Muscle of leg (tissue), 11 donors: Measurements from ENCODE around the gene LRTM2. TPM values are rescaled to one million over a fixed set of nuclear protein-coding genes. Genes with fewer than 3 reads are reported as not detected.
A peak's percentile ranks its signal among the peaks of the same experiment; 100 is the strongest.

Source experiments
- DNase-seq: peaks from one replicate; pipeline ENCODE4 v3.0.0; 2013
- H3K27ac ChIP-seq: one replicate; pipeline ENCODE4 v1.5.1; 2013; ENCODE audit warnings: mild to moderate bottlenecking, low read length, control low read depth
- H3K27me3 ChIP-seq: one replicate; pipeline ENCODE4 v1.6.1; 2013; ENCODE audit warnings: low read length; ENCODE audit not compliant: control insufficient read depth, insufficient read depth
- H3K36me3 ChIP-seq: one replicate; pipeline ENCODE4 v1.6.1; 2013; ENCODE audit warnings: low read length; ENCODE audit not compliant: control insufficient read depth, insufficient read depth
- H3K4me1 ChIP-seq: one replicate; pipeline ENCODE4 v1.6.1; 2013; ENCODE audit warnings: low read length; ENCODE audit not compliant: control insufficient read depth, insufficient read depth
- H3K4me3 ChIP-seq: one replicate; pipeline ENCODE4 v1.5.1; 2013; ENCODE audit warnings: low read length, control low read depth
- H3K9me3 ChIP-seq: replicated peaks from 2 replicates; pipeline ENCODE4 v1.6.1; 2013; ENCODE audit warnings: low read depth, low read length; ENCODE audit not compliant: control insufficient read depth
- WGBS: methylation state at CpG from one replicate; pipeline ENCODE4 v1.1.5; 2013; ENCODE audit warnings: missing lambda C conversion rate; ENCODE audit not compliant: insufficient coverage; 5-methylcytosine and 5-hydroxymethylcytosine counted together
- polyA plus RNA-seq, 8 donors: library from polyadenylated mRNA; unstranded; fragments of 120-200 nt; gene quantifications; one replicate each; pipeline versions ENCODE4 v1.2.1 to v1.2.3, GENCODE V29; 2013; ENCODE audit warnings: inconsistent platforms in 1 of 8, low replicate concordance in 1 of 8; ENCODE audit not compliant: insufficient read length in 8 of 8, insufficient read depth in 1 of 8
- total RNA-seq: library from RNA; stranded (reverse); fragments of 120-200 nt; gene quantifications from one replicate; pipeline ENCODE4 v1.2.4, GENCODE V29; 2013

The LRTM2 gene
- total and polyA plus RNA-seq, 9 donors: 0.09 to 0.58 (median 0.21) TPM

DNA sequence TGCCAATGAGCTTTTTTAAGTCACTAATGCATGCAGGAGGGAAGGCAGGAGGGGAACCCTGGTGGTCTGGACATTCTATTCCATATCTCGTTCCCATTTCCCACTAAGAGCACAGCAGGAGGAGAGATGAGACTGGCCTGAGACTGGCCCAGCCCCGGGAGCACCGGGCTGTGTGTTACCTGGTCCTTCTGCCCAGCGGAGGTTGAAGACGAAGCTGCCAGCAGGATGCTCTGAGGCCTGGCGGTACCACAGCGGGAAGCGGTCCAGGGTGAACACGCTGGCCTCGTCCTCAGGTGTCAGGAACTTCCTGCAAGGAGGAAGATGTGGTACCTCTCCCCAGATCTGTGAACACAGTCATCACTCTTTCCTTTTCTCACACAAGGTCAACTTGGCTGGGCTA is 23.9 kb downstream of the LRTM2 start:
- no peak overlapping the region for H3K27ac ChIP-seq
- peaks cover 15% of the 10 kb centered on the region for H3K27me3 ChIP-seq
- H3K9me3 ChIP-seq: no peaks in the 10 kb centered on the region
- no peak for DNase-seq
- H3K36me3 ChIP-seq: no peaks in the 10 kb centered on the region
- no peak overlapping the region for H3K4me3 ChIP-seq
- H3K4me1 ChIP-seq: peaks cover 2% of the 10 kb centered on the region
- 73% methylated on average over 8 of the region's 10 CpGs for WGBS

DNA sequence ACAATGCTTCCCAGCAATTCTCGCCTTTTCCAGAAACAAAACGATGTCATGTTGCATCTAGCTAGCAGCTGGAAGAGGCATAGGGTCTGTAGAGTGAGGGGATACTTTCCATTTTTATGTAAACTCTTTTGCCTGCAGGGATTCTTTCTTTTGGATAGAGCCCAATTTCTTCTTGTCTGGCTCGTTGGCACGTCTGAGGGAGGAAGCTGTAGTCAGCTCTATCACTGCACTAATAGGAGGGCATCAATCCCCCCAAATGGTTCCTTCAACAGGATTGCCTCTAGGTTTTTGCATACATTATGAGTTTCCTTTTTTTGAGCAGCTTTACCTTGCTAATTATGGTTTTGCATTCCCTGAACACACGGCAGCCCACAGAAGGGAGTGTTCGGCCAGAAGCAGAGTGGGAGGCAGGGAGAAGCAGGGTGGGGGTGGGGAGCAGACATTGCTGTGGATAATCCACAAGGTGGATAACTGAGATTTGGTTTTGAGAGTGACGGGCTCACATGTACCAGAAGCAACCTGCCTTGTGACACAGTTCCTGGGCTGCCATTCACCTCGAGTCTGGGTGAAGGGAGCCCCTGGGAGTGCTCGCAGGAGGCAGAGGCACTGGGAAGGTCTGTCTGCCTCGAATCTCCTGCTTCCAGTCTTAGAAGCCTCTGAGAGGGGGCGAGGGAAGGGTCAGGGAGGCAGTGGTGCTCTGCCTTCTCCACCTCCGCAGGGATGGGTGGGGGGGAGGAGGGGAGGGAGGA is 24.5 kb downstream of the LRTM2 start:
- no peak overlapping the region for H3K27ac ChIP-seq
- 49% methylated on average over 8 of the region's 12 CpGs for WGBS
- H3K4me3 ChIP-seq: no peak overlapping the region
- no peaks in the 10 kb centered on the region for H3K36me3 ChIP-seq
- H3K27me3 ChIP-seq: peaks cover 15% of the 10 kb centered on the region
- H3K4me1 ChIP-seq: peaks cover 2% of the 10 kb centered on the region
- no peak for DNase-seq
- H3K9me3 ChIP-seq: no peaks in the 10 kb centered on the region

DNA sequence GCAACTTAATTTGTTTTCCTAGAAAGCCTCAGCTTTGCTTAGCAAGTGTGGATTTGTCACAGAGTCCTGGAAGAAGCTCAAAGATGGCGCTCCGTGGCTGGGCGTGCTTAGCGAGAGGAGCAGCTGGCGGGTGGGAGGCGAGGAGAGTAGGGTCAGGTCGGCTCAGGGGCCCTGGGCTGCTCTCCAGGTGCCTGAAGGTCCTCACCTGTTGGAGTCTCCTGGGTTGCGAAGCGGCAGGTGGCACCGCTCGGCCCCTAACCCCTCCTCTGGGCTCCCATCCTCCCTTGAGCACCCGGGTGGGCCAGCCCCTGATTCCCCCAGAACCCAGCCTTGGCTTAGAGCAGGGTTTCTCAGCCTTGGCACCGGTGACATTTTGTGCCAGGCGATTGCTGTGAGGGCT is 25.1 kb downstream of the LRTM2 start:
- no peaks in the 10 kb centered on the region for H3K9me3 ChIP-seq
- 81% methylated on average over 14 of the region's 14 CpGs for WGBS
- no peak overlapping the region for H3K27ac ChIP-seq
- no peaks in the 10 kb centered on the region for H3K36me3 ChIP-seq
- peaks cover 2% of the 10 kb centered on the region for H3K4me1 ChIP-seq
- no peak overlapping the region for H3K4me3 ChIP-seq
- H3K27me3 ChIP-seq: peaks cover 14% of the 10 kb centered on the region
- DNase-seq: no peak

DNA sequence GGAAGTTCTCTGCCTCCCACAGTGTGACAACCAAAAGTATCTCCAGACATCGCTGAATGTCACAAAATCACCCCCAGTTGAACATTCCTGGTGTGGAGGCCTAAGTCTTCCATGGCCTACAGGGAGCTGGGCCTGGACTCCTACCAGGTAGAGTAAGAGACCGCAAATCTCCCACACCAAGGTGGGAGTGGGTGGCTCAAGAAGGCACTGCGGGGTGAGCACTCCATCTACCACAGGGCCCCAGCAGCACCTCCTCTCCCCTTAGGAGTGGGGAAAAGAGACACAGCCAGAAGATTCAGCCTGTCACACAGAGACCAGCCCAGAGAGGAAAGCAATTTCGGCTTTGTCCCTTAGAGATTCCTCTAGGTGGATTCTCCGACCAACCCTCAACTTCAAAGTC is 25.5 kb downstream of the LRTM2 start:
- H3K4me3 ChIP-seq: no peak overlapping the region
- 92% methylated on average over 2 of the region's 5 CpGs for WGBS
- H3K36me3 ChIP-seq: no peaks in the 10 kb centered on the region
- H3K9me3 ChIP-seq: no peaks in the 10 kb centered on the region
- peaks cover 2% of the 10 kb centered on the region for H3K4me1 ChIP-seq
- DNase-seq: no peak
- H3K27me3 ChIP-seq: peaks cover 12% of the 10 kb centered on the region
- H3K27ac ChIP-seq: no peak overlapping the region

DNA sequence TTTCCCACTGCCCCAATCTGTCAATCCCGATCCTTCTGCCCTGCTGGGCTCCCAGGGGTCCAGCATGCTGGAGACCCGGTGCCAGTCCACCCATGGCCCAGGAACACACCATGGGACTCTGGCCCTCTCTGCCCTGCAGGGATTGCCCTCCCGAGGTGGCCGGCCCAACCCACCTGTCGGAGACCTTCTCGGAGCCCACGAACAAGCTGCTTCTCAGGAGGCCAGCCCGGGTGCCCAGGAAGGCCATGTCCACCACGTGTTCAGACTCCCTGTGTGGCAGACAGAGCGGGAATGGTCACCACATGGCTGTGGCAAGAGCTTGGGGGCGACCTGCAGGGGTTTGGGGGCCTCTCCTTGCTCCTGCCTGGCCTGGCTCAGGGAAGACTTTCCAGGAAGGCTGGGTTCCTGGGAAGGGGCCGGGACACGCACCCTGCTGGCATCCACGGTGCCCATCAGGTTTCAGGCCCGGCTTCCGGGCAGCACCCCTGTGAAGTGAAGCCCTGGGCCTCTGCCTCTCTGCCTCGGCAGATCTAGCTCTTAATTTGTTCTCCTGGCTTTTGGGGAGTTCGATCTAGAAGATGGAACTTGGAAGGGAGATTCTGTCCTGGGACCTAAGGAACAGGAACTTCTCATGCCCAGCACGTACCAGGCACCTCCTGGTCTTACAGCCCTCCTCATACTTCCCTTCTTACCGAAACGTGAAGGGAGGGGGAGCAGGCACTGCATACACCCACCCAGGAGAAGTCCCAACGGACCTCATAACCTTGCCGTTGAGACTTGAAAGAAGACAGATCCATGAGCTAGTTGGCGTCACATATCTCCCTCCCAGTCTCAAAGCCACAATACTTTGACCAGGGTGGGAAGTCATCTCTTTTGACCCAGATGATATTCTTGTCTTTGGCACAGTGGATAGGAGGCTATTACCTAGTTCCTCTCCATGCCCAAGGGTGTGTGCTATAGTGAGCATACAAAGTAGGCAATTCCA is 26.3 kb downstream of the LRTM2 start:
- DNase-seq: no peak
- Histone ChIP-seq H3K4me3 (no peak overlapping the region), H3K27ac (no peak overlapping the region), H3K4me1 (peaks cover 2% of the 10 kb centered on the region), H3K9me3 (no peaks in the 10 kb centered on the region), H3K27me3 (peaks cover 12% of the 10 kb centered on the region), H3K36me3 (no peaks in the 10 kb centered on the region)
- 85% methylated on average over 18 of the region's 24 CpGs for WGBS

DNA sequence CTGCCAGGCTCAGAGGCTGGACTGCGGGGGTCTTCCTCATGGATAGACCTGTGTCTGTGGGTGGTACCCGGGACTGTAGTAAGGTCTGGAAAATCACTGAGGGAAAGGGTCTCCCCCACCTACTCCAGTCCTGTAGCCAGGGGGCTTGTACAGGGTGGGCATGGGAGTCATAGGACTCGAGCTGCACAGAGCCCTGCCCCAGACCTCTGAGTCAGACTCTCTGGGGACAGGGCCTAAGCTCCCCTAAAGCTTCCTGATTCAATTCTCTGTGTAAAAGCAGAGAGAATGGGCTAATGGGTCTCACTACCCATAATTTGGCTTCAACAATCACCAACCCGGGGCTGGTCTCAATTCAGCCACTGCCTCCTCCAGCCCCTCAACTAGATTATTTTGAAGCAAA is 27.0 kb downstream of the LRTM2 start:
- DNase-seq: no peak
- H3K9me3 ChIP-seq: no peaks in the 10 kb centered on the region
- H3K36me3 ChIP-seq: no peaks in the 10 kb centered on the region
- WGBS: no CpG with 5 or more reads among the region's 4 CpGs
- H3K4me3 ChIP-seq: no peak overlapping the region
- peaks cover 8% of the 10 kb centered on the region for H3K27me3 ChIP-seq
- peaks cover 2% of the 10 kb centered on the region for H3K4me1 ChIP-seq
- H3K27ac ChIP-seq: no peak overlapping the region

DNA sequence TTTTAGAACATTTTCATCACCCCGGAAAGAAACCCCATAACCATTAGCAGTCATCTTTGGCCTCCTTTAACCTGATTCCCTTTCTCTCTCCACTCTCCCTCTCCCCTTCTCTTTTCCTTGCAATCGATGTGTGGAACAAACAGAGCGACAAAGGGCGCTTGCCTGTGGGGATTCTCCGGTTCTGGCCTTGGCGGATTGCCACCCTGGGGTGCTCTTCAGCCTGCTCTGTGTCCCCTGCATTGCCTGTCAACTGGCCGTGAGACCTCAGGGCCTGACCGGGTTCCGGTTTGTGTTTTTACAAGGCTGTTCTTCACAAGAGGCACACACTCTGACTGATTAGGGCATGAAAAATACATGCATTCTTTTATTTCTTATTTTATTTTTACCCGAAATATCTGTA is 27.8 kb downstream of the LRTM2 start:
- H3K27me3 ChIP-seq: peaks cover 6% of the 10 kb centered on the region
- no peaks in the 10 kb centered on the region for H3K9me3 ChIP-seq
- 68% methylated on average over 8 of the region's 10 CpGs for WGBS
- H3K27ac ChIP-seq: no peak overlapping the region
- H3K4me1 ChIP-seq: peaks cover 2% of the 10 kb centered on the region
- DNase-seq: no peak
- H3K36me3 ChIP-seq: no peaks in the 10 kb centered on the region
- H3K4me3 ChIP-seq: no peak overlapping the region

DNA sequence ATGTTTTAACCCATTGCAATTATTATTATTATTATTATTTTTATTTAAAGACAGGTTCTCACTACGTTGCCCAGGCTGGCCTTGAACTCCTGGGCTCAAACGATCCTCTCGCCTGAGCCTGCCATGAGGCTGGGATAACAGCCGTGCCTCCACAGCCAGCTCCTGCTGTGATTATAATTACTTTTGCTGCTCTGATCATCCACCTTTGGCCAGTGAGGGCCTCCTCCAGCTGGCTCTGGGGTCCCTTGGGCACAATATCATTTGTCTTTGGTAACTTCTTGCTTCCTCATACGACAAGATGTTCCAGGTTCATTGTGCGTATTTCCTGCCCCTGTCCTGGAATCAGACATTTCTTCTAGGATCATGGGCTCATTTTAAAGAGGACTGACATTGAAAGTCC is 28.4 kb downstream of the LRTM2 start:
- WGBS: 45% methylated on average over 6 of the region's 6 CpGs
- no peak overlapping the region for H3K4me3 ChIP-seq
- H3K4me1 ChIP-seq: peaks cover 2% of the 10 kb centered on the region
- no peaks in the 10 kb centered on the region for H3K36me3 ChIP-seq
- no peak overlapping the region for H3K27ac ChIP-seq
- no peak for DNase-seq
- peaks cover 3% of the 10 kb centered on the region for H3K27me3 ChIP-seq
- H3K9me3 ChIP-seq: no peaks in the 10 kb centered on the region

DNA sequence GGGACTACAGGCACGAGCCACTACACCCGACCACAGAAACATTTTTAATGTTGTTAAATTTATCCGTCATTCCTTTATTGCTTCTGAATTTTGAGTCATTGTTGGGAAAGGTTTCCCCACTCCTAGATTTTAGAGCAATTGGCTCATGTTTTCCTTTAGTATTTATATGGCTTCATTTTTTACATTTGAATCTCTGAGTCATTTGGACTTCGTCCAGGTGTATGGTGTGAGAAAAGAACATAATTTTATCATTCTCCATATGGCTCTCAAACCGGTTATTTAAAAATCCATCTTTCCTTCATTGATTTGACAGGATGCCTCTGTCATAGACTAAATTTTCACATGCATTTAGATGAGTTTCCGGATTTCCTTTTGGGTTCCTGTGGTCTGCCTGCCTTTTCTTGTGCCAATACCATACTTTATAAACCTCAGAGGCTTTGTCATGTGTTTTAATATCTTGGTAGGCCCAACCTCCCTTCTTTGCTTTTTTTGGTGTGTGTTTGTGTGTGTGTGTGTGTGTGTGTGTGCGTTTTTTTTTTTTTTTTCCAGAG is 30.9 kb downstream of the LRTM2 start:
- no peaks in the 10 kb centered on the region for H3K36me3 ChIP-seq
- H3K27me3 ChIP-seq: no peaks in the 10 kb centered on the region
- H3K4me1 ChIP-seq: peaks cover 2% of the 10 kb centered on the region
- H3K9me3 ChIP-seq: peaks cover 20% of the 10 kb centered on the region
- DNase-seq: peak; percentile 10
- WGBS: no CpG with 5 or more reads among the region's 7 CpGs
- no peak overlapping the region for H3K4me3 ChIP-seq
- H3K27ac ChIP-seq: no peak overlapping the region

DNA sequence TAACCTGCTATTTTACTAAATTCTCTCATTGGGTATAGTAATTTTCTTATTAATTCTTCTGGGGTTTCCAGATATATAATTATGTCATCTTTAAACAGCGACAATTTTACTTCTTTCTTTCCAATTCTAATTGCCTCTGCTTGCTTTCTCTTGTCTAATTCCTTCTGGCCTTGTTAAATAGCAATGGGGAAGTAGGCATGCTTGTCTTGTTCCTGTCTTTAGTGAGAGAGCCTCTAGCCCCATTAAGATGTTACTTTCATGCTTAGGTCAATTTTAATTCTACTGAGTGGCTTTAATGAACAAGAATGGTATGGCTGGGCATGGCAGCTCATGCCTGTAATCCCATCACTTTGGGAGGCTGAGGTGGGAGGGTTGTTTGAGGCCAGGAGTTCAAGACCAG is 31.7 kb downstream of the LRTM2 start:
- no peak for DNase-seq
- WGBS: no CpG with 5 or more reads among the region's 1 CpG
- peaks cover 2% of the 10 kb centered on the region for H3K4me1 ChIP-seq
- H3K9me3 ChIP-seq: peaks cover 26% of the 10 kb centered on the region
- no peak overlapping the region for H3K27ac ChIP-seq
- H3K36me3 ChIP-seq: no peaks in the 10 kb centered on the region
- H3K4me3 ChIP-seq: no peak overlapping the region
- no peaks in the 10 kb centered on the region for H3K27me3 ChIP-seq
